ENCODE data around the gene CSKMT.
"Not testable (repeated sequence)": the region's sequence is repeated elsewhere in the genome, so short reads cannot be mapped to it uniquely, and the experiment has no call there.

Gene CSKMT

GRCh38 chr11:62656796-62657429 is 8.2 kb upstream of the CSKMT start:
- no peak for DNase-seq

- peak; percentile 62 for DNase-seq
These were observed 572 bp upstream of the CSKMT start for GRCh38 chr11:62664405-62665074.

- peak; percentile 65 for DNase-seq
These were observed 617 bp downstream of the CSKMT start for GRCh38 chr11:62665599-62666258.

GRCh38 chr11:62666259-62666926 is 1.3 kb downstream of the CSKMT start:
- peak; percentile 35 for DNase-seq

- no peak for DNase-seq
These were observed 2.3 kb downstream of the CSKMT start for GRCh38 chr11:62667460-62667859.

GRCh38 chr11:62669420-62670161 is 4.5 kb downstream of the CSKMT start:
- DNase-seq: peak; percentile 9

- DNase-seq: no peak
These were observed 6.1 kb downstream of the CSKMT start for GRCh38 chr11:62671236-62671607.

- peak; percentile 96 for DNase-seq
These were observed 6.7 kb downstream of the CSKMT start, which contains the start of the genes LBHD1 and UQCC3 for GRCh38 chr11:62671608-62672389. Gene LBHD1, minus strand, starts transcription at chr11:62672267. Its CDS starts 2,236 bp downstream, at chr11:62670031. Gene UQCC3, plus strand, starts transcription at chr11:62671673. Its CDS starts 73 bp downstream, at chr11:62671746.

- no peak for DNase-seq
These were observed 8.0 kb downstream of the CSKMT start for GRCh38 chr11:62673196-62673525.

- DNase-seq: not testable (repeated sequence)
These were observed 10.3 kb downstream of the CSKMT start for GRCh38 chr11:62675415-62675814.

GRCh38 chr11:62676698-62677097 is 11.6 kb downstream of the CSKMT start:
- no peak for DNase-seq

- no peak for DNase-seq
These were observed 12.0 kb downstream of the CSKMT start for GRCh38 chr11:62677156-62677555.

- DNase-seq: no peak
These were observed 12.6 kb downstream of the CSKMT start for GRCh38 chr11:62677714-62678113.

GRCh38 chr11:62678433-62678769 is 13.3 kb downstream of the CSKMT start:
- no peak for DNase-seq

- DNase-seq: peak; percentile 89
These were observed 13.9 kb downstream of the CSKMT start, which contains the start of gene UBXN1 for GRCh38 chr11:62678770-62679696. Gene UBXN1, minus strand, starts transcription at chr11:62679073. Its CDS starts 150 bp downstream, at chr11:62678923.

GRCh38 chr11:62680825-62681240 is 15.7 kb downstream of the CSKMT start:
- peak; percentile 66 for DNase-seq

- no peak for DNase-seq
These were observed 17.4 kb downstream of the CSKMT start for GRCh38 chr11:62682518-62682917.

GRCh38 chr11:62687508-62688396 is 22.6 kb downstream of the CSKMT start:
- no peak for DNase-seq

- no peak for DNase-seq
These were observed 23.4 kb downstream of the CSKMT start for GRCh38 chr11:62688491-62688890.

Measured in activated CD4-positive, alpha-beta T cell treated with anti-CD3 and anti-CD28 coated beads, Interleukin-2, amount 50 U/mL, for 16 hours (primary cell).